GM21367 (cell line): ENCODE data around the gene SFSWAP.
"Not testable (repeated sequence)": the region's sequence is repeated elsewhere in the genome, so short reads cannot be mapped to it uniquely, and the experiment has no call there.

ENCODE experiments used
- ATAC-seq: cut with Tn5 transposase; IDR thresholded peaks from one replicate; pipeline ENCODE4 v1.9.1; 2021; ENCODE audit not compliant: unreplicated experiment

SFSWAP gene

DNA sequence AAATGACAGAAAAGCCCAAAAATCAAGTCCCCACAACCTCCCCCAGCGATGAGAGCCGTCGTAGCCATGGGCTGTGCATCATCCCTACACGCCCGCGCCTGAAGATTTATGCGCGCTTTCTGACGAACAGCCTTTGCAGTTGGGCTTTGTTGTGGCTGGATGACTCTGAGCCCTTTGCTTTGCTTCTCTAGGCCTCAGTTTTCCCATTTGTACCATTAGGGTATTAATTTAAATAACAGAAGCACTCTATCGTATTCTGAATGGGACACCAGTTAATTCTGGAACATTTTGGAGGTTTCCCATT, 24.2 kb downstream of the SFSWAP start:
- no peak for ATAC-seq

DNA sequence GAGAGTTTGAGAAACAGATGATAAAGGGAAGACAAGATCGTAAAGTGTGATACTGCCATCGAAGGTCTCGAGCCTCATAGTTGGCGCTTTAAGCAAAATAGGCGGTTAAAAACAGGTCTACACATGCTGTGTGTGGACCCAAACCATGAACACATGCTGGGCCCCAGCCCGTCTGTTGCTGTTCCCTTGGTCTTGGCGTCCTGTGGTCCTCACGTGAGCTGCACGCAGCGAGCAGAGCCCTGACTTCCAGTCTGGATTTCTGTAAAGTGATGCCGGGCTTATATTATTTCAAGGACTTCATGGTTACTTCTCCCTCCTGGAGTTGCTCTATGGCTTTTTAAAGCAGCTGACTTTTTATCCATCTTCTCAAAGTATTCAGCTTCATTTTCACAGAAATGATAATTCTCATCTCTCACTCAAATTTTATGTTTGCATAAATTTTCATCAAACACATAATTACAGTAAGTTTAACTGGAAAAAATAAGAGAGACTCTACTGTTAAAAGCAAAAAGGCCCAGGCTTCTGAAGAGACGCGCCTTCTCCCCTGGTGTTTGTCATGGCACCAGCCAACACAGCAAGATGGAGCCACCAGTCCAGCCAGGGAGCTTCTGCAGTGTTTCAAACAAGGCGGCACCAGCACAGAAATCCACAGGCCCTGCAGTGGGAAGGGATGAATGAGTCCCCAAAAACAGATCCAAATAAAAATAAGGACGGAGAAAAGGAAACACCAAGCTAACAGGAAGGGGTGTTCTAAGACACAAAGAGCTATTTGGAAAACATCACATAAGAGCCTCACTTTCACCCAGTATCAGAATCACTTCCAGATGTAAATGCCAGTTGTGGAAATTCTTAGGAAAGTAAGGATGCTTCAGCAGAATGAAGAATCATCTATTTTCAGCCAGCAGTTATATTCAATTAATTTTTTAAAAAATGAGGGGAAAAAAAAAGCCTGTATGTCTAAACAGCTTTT, 24.9 kb downstream of the SFSWAP start:
- ATAC-seq: no peak

DNA sequence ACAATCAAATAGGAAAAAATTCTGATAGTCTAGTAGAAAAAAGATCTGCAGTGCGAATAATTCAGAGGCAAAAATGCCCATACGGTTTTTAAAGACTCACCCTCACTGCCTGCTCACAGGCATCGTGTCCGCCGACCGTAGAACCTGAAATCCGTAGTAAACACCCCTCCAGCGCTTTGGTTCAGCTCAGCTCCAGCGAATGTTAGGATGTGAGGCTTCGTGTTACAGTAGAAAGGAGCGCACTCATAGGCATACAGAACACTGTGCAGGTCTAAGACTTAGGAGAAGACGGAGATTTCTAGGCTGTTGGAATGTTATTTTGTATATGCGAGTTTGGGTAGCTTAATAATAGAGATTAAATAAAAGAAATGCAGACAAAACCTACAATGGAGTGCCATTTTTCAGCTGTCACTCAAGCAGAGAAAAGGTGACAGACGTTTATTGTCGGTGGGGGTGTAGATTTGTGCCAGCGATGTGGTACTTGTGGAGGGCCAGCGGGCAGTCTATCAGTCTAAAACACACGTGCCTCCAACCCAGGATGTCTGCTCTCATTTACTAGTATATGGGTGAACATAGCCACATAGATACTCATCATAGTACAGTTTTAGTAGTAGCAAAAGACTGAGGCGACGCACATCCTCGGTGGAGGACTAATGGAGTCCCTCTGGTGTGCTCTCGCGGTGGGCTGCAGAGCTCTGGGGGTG, 25.7 kb downstream of the SFSWAP start:
- ATAC-seq: no peak

DNA sequence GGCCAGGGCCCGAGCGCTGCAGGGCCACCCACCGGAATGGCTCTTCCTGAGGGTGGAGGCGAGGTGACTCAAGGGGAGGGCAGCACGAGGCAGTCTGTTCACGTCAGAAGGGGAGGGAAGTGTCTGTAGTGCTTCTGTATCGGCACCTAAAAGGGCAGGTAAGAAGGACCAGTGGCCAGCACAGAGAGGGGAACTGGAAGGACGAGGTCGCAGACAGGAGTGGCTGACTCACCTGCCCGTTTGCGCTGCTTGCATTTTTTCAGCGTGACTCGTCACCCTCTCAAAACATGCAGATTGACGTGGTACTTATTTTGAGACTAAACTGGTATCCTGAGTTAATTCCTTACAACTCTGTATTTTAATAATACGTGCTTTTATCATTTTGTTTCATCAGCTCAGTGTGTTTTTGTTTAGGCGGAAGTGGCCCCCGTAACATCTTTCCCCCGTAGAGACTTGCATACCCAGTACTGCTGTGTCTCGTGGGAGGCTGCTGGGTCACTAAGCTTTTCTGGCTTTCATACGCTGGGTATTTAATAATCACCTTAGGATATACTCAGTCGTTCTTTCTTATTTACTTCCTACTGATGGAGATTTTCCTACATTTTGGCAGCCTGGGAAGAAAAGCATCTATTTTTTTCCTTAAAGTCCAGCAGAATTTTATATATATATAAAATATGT, 26.4 kb downstream of the SFSWAP start:
- no peak for ATAC-seq

DNA sequence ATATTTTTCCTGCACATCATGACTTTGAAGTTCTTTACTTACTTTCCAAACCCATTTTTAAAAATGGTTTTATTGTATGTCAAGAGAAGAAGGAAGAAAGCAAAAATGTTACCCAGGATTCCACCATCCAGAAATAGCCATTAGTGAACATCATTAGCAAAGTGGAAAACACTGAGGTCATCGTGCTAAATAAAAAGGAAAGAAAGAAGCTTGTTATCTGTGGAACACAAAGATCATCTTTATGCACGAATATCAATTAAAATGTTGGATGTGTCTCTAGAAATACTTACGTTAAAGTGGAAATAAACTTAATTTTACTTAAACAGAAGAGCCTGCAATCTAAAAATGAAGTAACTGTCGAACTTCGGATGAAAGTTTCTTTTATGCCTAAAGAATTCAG, 27.3 kb downstream of the SFSWAP start:
- no peak for ATAC-seq

DNA sequence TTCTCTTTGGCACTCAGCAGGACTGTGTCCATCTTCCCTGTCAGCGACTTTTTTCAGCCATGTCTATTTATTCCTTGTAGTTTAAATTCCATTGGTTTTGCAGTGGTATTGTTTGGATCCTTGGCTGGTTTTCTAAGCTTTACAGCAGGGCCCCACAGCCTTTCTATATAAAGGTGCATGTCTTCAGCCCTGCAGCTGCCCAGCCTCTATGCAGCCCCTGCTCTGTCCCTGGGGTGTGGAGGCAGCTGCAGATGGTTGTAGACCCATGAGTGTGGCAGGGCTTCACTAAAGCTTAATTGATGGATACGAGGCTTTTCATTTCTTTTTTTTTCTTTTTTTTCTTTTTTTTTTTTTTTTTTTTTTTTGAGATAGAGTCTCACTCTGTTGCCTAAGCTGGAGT, 29.7 kb downstream of the SFSWAP start:
- ATAC-seq: no peak

DNA sequence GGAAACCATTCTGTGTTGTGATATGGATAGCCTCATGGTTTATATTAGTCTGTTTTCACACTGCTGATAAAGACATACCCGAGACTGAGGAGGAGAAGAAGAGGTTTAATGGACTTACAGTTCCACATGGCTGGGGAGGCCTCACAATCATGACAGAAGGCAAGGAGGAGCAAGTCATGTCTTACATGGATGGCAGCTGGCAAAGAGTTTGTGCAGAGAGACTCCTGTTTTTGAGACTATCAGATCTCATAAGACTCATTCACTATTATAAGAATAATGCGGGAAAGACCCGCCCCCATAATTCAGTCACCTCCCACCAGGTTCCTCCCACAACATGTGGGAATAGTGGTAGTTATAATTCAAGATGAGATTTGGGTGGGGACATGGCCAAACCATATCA, 31.9 kb downstream of the SFSWAP start:
- not testable (repeated sequence) for ATAC-seq

DNA sequence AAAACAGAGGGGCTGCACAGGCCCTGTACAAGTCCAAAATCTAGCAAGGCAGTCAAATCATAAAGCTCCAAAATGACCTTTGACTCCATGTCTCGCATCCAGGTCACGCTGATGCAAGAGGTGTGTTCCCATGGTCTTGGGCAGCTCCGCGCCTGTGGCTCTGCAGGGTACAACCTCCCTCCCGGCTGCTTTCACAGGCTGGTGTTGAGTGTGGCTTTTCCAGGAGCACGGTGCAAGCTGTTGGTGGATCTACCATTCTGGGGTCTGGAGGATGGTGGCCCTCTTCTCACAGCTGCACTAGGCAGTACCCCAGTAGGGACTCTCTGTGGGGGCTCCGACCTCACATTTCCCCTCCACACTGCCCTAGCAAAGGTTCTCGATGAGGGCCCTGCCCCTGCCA, 32.5 kb downstream of the SFSWAP start:
- ATAC-seq: not testable (repeated sequence)

DNA sequence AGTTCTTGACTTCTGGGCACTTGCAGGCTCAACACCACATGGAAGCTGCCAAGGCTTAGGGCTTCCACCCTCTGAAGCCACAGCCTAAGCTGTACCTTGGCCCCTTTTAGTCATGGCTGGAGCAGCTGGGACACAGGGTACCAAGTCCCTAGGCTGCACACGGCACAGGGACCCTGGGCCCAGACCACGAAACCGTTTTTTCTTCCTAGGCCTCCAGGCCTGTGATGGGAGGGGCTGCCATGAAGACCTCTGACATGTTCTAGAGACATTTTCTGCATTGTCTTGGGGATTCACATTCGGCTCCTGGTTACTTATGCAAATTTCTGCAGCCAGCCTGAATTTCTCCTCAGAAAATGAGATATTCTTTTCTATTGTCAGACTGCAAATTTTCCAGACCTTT, 33.0 kb downstream of the SFSWAP start:
- not testable (repeated sequence) for ATAC-seq

DNA sequence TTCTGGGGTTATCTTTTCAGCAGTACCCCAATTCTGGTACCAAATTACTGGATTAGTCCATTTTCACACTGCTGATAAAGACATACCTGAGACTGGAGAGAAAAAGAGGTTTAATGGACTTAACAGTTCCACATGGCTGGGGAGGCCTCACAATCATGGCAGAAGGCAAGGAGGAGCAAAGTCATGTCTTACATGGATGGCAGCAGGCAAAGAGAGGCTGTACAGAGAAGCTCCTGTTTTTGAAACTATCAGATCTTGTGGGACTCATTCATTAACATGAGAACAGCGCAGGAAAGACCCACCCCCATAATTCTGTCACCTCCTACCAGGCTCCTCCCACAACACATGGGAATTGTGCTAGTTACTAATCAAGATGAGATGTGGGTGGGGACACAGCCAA, 33.8 kb downstream of the SFSWAP start:
- not testable (repeated sequence) for ATAC-seq

DNA sequence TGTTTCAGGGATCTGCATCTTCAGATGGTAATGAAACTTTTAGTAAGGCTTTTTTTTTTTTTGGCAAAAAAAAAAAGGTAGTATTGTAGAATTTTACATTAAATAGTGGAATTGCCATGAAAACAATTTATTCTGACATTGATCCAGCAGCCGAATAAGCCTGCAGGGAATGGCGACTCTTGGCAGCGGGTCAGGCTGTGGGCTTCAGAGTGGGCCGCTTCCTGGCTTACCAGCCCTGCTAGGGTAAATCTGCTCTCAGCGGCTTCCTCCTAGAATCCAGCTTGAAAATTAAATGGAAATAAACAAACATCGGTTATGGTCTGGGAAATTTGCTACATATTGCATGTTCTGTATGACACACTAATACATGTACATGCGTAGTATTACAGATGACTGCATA, 34.8 kb downstream of the SFSWAP start:
- no peak for ATAC-seq

DNA sequence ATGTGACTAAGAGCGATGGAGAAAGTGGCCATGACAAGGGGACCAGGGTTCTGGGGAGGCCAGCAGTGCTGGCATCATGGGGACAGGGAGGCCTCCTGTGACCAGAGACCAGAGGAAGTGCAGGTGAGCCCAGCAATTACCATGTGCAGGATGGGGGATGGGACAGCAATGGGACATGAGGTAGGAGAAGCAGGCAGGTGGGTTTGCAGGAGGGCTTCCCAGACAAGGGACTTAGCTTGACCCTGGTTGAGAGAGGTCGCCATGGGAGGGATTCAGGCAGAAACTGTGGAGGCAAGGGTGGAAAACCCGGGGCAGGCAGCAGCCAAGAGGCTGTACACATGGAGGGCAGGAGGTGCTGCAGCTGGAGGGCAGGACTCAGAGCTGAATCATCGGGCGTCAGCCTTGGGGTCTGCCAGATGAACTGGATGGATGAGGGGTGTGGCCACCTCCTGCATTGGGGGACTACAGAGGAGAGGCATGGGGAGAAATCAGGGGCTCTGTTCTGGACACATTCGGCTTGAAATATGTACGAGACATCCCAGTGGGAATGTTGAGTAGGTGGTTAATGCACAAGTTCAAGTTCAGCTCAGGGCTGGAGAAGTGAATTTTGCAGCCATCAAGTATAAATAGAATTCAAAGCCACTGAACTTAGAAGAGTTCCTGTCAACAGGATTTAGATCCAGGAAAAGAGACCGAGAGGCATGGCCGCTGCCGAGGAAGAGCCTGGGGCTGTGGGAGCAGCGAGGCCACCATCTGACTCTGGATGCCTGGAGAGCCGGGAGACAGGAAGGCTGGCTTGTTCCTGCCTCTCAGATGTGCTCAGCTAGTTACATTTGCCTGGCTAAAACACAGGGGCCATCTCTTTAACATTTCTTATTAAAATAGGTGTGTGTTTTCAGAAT, 36.6 kb downstream of the SFSWAP start:
- ATAC-seq: no peak

DNA sequence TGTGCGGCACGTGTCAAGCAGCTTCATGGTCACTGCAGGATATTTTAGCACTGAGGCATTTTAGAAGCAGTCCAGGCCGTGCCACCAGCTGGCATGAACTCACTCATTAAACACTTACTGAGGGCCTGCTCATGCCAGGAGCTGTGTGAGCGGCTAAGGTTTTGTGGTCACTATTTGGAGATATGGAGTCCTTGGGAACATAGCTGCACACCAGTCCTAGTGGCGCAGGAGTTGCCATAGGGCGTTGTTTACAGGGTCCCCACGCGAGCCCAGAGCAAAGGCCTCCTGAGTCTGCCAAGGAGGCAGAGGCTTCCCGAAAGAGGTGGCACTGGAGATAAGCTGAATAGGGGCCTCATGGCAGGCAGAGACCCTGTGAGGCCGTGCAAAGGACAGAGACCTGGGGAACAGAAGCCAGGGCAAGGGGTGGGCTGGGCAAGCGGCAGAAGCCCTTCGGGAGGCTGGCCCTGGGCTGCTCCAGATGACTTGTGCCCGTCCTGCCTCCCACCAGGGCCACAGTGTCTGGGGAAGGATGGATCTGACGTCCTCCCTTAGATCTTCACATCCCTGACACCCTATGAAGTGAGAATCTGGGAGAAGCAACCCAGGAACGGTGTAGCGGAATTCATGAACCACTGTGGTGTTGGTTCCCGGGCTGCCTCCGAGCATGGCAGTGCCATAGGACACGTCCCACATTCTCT, 38.9 kb downstream of the SFSWAP start:
- ATAC-seq: no peak

DNA sequence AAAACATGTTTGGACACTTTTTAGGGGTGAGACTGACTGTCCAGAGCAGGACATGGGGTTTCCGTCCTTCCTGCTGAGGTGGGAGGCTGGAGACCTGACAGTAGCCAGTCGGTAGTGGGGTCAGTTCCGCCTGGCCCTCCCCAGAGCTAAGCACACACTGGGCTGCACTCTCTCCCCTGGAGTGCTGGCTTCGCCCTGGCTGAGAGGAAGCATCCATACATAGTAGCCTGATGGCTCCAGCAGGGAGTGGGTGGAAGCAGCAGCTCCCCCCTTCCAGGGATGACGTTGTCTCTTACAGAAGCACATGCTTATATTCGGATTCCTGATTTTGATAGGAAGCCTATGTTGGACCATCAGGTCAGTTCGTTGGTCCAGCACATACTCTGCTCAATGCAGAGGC, 40.4 kb downstream of the SFSWAP start:
- no peak for ATAC-seq

DNA sequence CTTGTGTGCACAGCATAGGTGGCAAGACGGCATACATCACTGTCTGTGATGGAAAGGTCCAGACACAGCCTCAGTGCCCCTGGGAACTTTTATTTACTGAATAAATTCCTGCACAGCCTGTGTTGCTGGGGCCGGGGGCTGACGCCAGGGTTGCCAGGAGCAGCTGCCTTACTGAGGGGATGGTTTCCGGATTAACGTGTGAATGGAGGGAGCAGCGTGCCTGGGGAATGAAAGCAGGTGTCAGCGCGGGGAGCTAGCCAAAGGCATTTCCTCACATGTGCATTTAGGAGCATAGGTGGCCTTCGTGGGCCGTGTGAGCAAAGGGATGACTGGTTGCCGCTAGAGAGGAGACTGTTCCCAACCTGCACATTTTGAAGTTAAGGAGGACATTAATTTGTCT, 41.6 kb downstream of the SFSWAP start:
- ATAC-seq: no peak

DNA sequence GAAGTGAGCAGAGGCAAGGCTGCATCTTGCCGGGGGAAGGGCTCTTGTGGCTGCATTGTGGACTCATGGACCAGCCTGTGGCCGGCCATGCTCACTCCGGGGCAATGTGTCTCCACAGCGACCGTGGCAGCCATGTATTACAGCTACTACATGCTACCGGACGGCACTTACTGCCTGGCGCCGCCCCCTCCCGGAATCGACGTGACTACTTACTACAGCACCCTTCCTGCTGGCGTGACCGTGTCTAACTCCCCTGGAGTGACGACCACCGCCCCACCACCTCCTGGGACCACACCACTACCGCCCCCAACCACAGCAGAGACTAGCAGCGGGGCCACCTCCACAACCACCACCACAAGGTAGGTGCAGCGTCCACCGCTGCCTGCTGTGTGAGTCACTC, 42.1 kb downstream of the SFSWAP start:
- no peak for ATAC-seq

DNA sequence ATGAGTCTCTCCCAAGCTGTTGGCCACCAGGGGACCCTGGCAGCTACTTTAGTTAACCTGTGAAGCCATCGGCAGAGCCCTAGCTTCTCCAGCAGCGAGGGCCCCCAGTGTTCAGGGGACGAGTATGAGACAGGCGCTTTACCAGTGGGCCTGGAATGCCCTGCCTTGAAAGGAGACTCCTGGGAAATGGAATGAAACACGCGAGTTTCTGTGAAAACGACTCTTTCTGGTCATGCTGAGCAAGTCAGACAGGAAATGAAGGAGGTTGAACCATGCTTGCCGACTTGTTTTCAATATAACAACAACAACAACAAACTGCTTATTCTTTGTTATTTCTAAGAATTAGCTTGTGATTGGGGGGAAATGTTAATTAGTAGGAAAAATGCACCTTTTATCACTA, 42.9 kb downstream of the SFSWAP start:
- no peak for ATAC-seq

DNA sequence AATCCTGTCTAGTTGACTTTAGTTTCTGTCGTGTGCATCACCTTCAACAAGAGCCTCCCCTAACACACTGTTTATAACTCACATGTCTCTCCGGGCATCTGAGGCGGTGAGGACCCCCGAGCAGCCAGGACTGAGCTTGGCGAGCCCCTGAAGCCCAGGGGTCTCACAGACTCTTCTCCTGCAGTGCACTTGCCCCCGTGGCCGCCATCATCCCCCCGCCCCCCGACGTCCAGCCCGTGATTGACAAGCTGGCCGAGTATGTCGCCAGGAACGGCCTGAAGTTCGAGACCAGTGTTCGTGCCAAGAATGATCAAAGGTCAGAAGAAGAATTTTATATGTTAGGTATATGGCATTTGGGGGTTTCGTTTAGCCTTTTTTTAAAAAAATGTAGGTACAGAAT, 43.3 kb downstream of the SFSWAP start:
- no peak for ATAC-seq

DNA sequence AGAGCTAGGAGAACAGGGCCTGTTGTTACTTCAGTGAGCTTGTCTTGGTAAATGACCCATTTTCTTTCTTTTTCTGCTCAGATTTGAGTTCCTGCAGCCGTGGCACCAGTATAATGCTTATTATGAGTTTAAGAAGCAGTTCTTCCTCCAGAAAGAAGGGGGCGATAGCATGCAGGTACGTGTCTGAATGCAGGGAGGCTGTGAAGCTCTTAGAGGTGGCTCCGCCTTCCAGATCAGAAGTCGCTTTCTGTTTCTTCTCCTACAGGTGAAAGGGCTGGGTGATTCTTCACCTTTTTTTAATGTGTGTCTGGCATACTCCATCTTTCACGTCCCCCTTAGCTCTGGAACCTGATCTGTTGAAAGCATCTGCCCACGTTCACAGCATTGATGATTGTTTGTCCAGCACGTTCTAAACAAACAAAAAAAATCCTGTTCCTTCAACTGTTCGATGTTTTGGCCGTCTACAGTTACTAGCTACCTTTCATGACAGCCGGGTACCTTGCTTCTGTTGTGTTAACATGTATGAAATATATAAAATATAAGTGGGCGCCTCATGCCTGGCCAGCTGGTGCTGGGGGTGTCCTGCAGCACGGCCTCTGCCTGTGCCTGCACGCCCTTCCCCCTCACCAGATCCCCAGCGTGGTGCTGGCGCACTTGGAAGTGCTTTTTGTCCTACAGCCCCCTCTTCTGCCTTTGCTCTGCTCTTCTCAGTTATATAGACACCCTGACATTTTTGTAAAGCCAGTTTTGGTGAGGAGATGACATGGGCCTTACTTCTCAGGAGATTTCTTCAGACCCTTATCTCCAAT, 44.6 kb downstream of the SFSWAP start:
- ATAC-seq: no peak
